A549 (cell line): Measurements from ENCODE around the gene SCRT2. TPM values are rescaled to one million over a fixed set of nuclear protein-coding genes. Genes with fewer than 3 reads are reported as not detected.
A peak's percentile ranks its signal among the peaks of the same experiment; 100 is the strongest.

Source experiments
- ATAC-seq, 2 experiments: fragments of 200-7000 bp in 1 of 2; fragments of >200 bp in 1 of 2; cut with Nextera tagmentation in 1 of 2; cut with Tn5 transposase in 1 of 2; 3 replicates each; pipeline versions ENCODE4 v1.8.0 to v1.9.1; 2018 to 2020; ENCODE audit warnings: mild to moderate bottlenecking in 1 of 2, moderate library complexity in 1 of 2
- CTCF ChIA-PET: fragments of 300-600 bp; sonication (Branson Sonifier 250); formaldehyde crosslinking; extraction: SDS; loops from one replicate; lab custom pipeline; 2021; ENCODE audit warnings: antibody characterized with exemption, inconsistent platforms; lab: Yijun Ruan, JAX
- POLR2A ChIA-PET: fragments of 350-600 bp; formaldehyde crosslinking; extraction: SDS; loops from one replicate; lab custom pipeline; 2021; ENCODE audit warnings: antibody characterized with exemption, inconsistent platforms; lab: Yijun Ruan, JAX
- DNase-seq, 2 experiments: peaks; one replicate each; pipeline versions ENCODE4 v3.0.0 to v3.0.0-alpha.2; 2011 to 2016; ENCODE audit warnings: low read depth in 1 of 2, low spot score in 1 of 2
- FAIRE-seq: peaks from 2 replicates; lab custom pipeline; 2011; peaks lifted over from hg19 to GRCh38; lab: Jason Lieb, UNC
- H3K27ac ChIP-seq, 2 experiments: fragments of >200 bp; sonication (Bioruptor Twin); formaldehyde crosslinking; 3 replicates each; pipeline ENCODE4 v1.5.1; 2016 to 2017
- H3K4me1 ChIP-seq: fragments of >200 bp; sonication (Bioruptor Twin); formaldehyde crosslinking; 3 replicates; pipeline ENCODE4 v1.6.1; 2016
- H3K4me2 ChIP-seq: fragments of >200 bp; sonication (Bioruptor Twin); formaldehyde crosslinking; 3 replicates; pipeline ENCODE4 v1.6.1; 2016
- H3K4me3 ChIP-seq: fragments of >200 bp; sonication (Bioruptor Twin); formaldehyde crosslinking; 3 replicates; pipeline ENCODE4 v1.5.1; 2016
- H3K9me3 ChIP-seq: fragments of >200 bp; sonication (Bioruptor Twin); formaldehyde crosslinking; 3 replicates; pipeline ENCODE4 v1.6.1; 2016
- ATOH8 ChIP-seq: fragments of 250-450 bp; sonication (Bioruptor Pico); IDR thresholded peaks from 2 replicates; pipeline ENCODE4 v1.5.0; 2020; ENCODE audit warnings: low read depth, mild to moderate bottlenecking, moderate library complexity
- ESRRA ChIP-seq: fragments of 150-350 bp; IDR thresholded peaks from 2 replicates; pipeline ENCODE4 v1.6.1; 2014; ENCODE audit warnings: mild to moderate bottlenecking, low read length, borderline replicate concordance
- FOSB ChIP-seq: fragments of 250-450 bp; sonication (Bioruptor Pico); IDR thresholded peaks from 2 replicates; pipeline ENCODE4 v1.5.0; 2020; ENCODE audit warnings: mild to moderate bottlenecking, moderate library complexity
- FOXS1 ChIP-seq: fragments of 250-450 bp; sonication (Bioruptor Pico); IDR thresholded peaks from 2 replicates; pipeline ENCODE4 v1.5.0; 2020; ENCODE audit warnings: mild to moderate bottlenecking, moderate library complexity
- HEYL ChIP-seq: fragments of 250-450 bp; sonication (Bioruptor Pico); IDR thresholded peaks from 2 replicates; pipeline ENCODE4 v1.8.0; 2021; ENCODE audit warnings: mild to moderate bottlenecking, moderate library complexity
- HMGXB4 ChIP-seq: fragments of 250-450 bp; sonication (Bioruptor Pico); IDR thresholded peaks from 2 replicates; pipeline ENCODE4 v1.5.0; 2021; ENCODE audit warnings: mild to moderate bottlenecking, moderate library complexity, borderline replicate concordance
- HOXA7 ChIP-seq: fragments of 250-450 bp; sonication (Bioruptor Pico); IDR thresholded peaks from 2 replicates; pipeline ENCODE4 v1.5.0; 2020; ENCODE audit warnings: mild to moderate bottlenecking, moderate library complexity
- JUN ChIP-seq, 2 experiments: fragments of >200 bp; sonication (Bioruptor Twin); formaldehyde crosslinking; IDR thresholded peaks; 2 replicates in 1 of 2; 3 replicates in 1 of 2; pipeline ENCODE4 v1.6.1; 2016 to 2017
- MAZ ChIP-seq: fragments of 150-350 bp; IDR thresholded peaks from 2 replicates; pipeline ENCODE4 v1.6.1; 2014; ENCODE audit warnings: antibody characterized with exemption, low read depth, low read length, borderline replicate concordance
- PHF8 ChIP-seq: fragments of 200-600 bp; sonication (generic); IDR thresholded peaks from 2 replicates; pipeline ENCODE4 v1.6.1; 2016; ENCODE audit warnings: low read depth, mild to moderate bottlenecking, antibody characterized with exemption, moderate library complexity, borderline replicate concordance
- RAD21 ChIP-seq, 2 experiments: fragments of >200 bp in 1 of 2; sonication (Bioruptor Twin) in 1 of 2; formaldehyde crosslinking in 1 of 2; IDR thresholded peaks in 1 of 2; conservative IDR thresholded peaks in 1 of 2; 2 replicates in 1 of 2; 3 replicates in 1 of 2; pipeline ENCODE4 v1.6.1; 2012 to 2018; ENCODE audit warnings: inconsistent platforms in 1 of 2
- RCOR1 ChIP-seq: fragments of 150-350 bp; IDR thresholded peaks from 2 replicates; pipeline ENCODE4 v1.6.1; 2014; ENCODE audit warnings: antibody characterized with exemption, low read length, low read depth
- RFX5 ChIP-seq: fragments of 450-650 bp; IDR thresholded peaks from 2 replicates; pipeline ENCODE4 v1.7.1; 2014; ENCODE audit warnings: antibody characterized with exemption, mild to moderate bottlenecking, moderate library complexity
- TFCP2L1 ChIP-seq: fragments of 250-450 bp; sonication (Bioruptor Pico); IDR thresholded peaks from 2 replicates; pipeline ENCODE4 v1.5.0; 2021; ENCODE audit warnings: mild to moderate bottlenecking
- TP53 ChIP-seq: fragments of 250-450 bp; sonication (Bioruptor Pico); IDR thresholded peaks from 2 replicates; pipeline ENCODE4 v1.5.0; 2021; ENCODE audit warnings: mild to moderate bottlenecking, moderate library complexity
- WGBS: methylation state at CpG from one replicate; pipeline ENCODE4 v1.1.6; 2017; ENCODE audit errors: missing lambda C conversion rate; 5-methylcytosine and 5-hydroxymethylcytosine counted together
- polyA plus RNA-seq, 4 experiments: library from polyadenylated mRNA; depleted of rRNA in 3 of 4; stranded (reverse); fragments of >200 nt; fragmentation: RNase III in 1 of 4; extraction: RNeasy Plus Mini Kit Qiagen cat#74134 plus additional on column Dnase treatment in 1 of 4; gene quantifications; 2 replicates in 3 of 4; 3 replicates in 1 of 4; pipeline ENCODE4 v1.2.3, GENCODE V29; 2011 to 2017
- TF ChIP-seq, protein P1 (sequence below): fragments of >200 bp; sonication (Bioruptor Twin); formaldehyde crosslinking; IDR thresholded peaks from 3 replicates; pipeline ENCODE4 v1.6.1; 2016
- TF ChIP-seq, protein P2 (sequence below): fragments of 200-600 bp; sonication (generic); IDR thresholded peaks from 2 replicates; pipeline ENCODE4 v1.6.1; 2016; ENCODE audit warnings: antibody characterized with exemption, mild to moderate bottlenecking, moderate library complexity

Gene SCRT2
- polyA plus RNA-seq, 2 of the 4 experiments (the other 2 are of a cell fraction), result not detected

- no peaks in the 10 kb centered on the region for H3K9me3 ChIP-seq
- H3K4me1 ChIP-seq, result peaks cover 55% of the 10 kb centered on the region
- FAIRE-seq (no peak), ATAC-seq (no peak), DNase-seq (no peak)
- H3K4me3 ChIP-seq, result no peak overlapping the region
- POLR2A ChIA-PET, result no interaction called here
- H3K4me2 ChIP-seq, result no peak overlapping the region
- H3K27ac ChIP-seq, result peak overlapping the region in 1 of 2 experiments; percentile 40; a peak in 3 of 6 replicates
- TF ChIP-seq MAZ (no peak), RFX5 (no peak), HOXA7 (CRISPR knock-in tag) (no peak), FOSB (CRISPR knock-in tag) (no peak), TFCP2L1 (no peak), HEYL (CRISPR knock-in tag) (no peak), PHF8 (no peak), FOXS1 (CRISPR knock-in tag) (no peak), ATOH8 (CRISPR knock-in tag) (no peak), HMGXB4 (no peak), TP53 (CRISPR knock-in tag) (no peak), RCOR1 (no peak), ESRRA (no peak), RAD21 (conservative IDR thresholded peaks at IDR 0.05 in 1 of 2, IDR thresholded peaks at IDR 0.05 in 1 of 2) (no peak), JUN (IDR thresholded peaks at IDR 0.05) (no peak)
- TF ChIP-seq, protein P1, sequence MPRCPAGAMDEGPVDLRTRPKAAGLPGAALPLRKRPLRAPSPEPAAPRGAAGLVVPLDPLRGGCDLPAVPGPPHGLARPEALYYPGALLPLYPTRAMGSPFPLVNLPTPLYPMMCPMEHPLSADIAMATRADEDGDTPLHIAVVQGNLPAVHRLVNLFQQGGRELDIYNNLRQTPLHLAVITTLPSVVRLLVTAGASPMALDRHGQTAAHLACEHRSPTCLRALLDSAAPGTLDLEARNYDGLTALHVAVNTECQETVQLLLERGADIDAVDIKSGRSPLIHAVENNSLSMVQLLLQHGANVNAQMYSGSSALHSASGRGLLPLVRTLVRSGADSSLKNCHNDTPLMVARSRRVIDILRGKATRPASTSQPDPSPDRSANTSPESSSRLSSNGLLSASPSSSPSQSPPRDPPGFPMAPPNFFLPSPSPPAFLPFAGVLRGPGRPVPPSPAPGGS, result no peak
- TF ChIP-seq, protein P2, sequence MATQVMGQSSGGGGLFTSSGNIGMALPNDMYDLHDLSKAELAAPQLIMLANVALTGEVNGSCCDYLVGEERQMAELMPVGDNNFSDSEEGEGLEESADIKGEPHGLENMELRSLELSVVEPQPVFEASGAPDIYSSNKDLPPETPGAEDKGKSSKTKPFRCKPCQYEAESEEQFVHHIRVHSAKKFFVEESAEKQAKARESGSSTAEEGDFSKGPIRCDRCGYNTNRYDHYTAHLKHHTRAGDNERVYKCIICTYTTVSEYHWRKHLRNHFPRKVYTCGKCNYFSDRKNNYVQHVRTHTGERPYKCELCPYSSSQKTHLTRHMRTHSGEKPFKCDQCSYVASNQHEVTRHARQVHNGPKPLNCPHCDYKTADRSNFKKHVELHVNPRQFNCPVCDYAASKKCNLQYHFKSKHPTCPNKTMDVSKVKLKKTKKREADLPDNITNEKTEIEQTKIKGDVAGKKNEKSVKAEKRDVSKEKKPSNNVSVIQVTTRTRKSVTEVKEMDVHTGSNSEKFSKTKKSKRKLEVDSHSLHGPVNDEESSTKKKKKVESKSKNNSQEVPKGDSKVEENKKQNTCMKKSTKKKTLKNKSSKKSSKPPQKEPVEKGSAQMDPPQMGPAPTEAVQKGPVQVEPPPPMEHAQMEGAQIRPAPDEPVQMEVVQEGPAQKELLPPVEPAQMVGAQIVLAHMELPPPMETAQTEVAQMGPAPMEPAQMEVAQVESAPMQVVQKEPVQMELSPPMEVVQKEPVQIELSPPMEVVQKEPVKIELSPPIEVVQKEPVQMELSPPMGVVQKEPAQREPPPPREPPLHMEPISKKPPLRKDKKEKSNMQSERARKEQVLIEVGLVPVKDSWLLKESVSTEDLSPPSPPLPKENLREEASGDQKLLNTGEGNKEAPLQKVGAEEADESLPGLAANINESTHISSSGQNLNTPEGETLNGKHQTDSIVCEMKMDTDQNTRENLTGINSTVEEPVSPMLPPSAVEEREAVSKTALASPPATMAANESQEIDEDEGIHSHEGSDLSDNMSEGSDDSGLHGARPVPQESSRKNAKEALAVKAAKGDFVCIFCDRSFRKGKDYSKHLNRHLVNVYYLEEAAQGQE, result no peak
- TF ChIP-seq, all 56 proteins: peak for 0
- CTCF ChIA-PET, result interaction anchor here (0.9 to 5.2 kb wide), 5 partner anchors 10 to 110 kb away, joined by 3 to 60 read pairs (median 5); partner anchors contain the start of gene SLC52A3
- WGBS, result 67% methylated on average over 2 of the region's 2 CpGs
These were observed 17.4 kb downstream of the SCRT2 start for GRCh38 chr20:658202-658601.
